Tibial nerve (tissue), 4 donors: ENCODE results near the gene MAGEE1. TPM values are rescaled to one million over a fixed set of nuclear protein-coding genes. Genes with fewer than 3 reads are reported as not detected.

Experiments
- DNase-seq, 2 donors: peaks; one replicate each; pipeline ENCODE4 v3.0.0-alpha.2; 2019; ENCODE audit warnings: low spot score in 2 of 2
- H3K27ac ChIP-seq, 4 donors: fragments of 200-600 bp; sonication (generic) in 3 of 4; one replicate each; pipeline ENCODE4 v1.5.1; 2017 to 2019; ENCODE audit warnings: mild to moderate bottlenecking in 1 of 4
- H3K27me3 ChIP-seq, 2 donors: fragments of 200-600 bp; sonication (generic) in 1 of 2; one replicate each; pipeline versions ENCODE4 v1.5.1 to v1.6.0; 2017 to 2019
- H3K36me3 ChIP-seq, 3 donors: fragments of 200-600 bp; sonication (generic); one replicate each; pipeline ENCODE4 v1.5.1; 2018 to 2019
- H3K4me1 ChIP-seq, 4 donors: fragments of 200-600 bp; sonication (generic) in 3 of 4; one replicate each; pipeline ENCODE4 v1.5.1; 2017 to 2019
- H3K4me3 ChIP-seq, 4 donors: fragments of 200-600 bp; sonication (generic) in 3 of 4; one replicate each; pipeline ENCODE4 v1.5.1; 2017 to 2019; ENCODE audit warnings: mild to moderate bottlenecking in 1 of 4, moderate library complexity in 1 of 4
- H3K9me3 ChIP-seq, 4 donors: fragments of 200-600 bp; sonication (generic) in 3 of 4; one replicate each; pipeline ENCODE4 v1.5.1; 2017 to 2019
- CTCF ChIP-seq, 5 experiments: fragments of 200-600 bp in 3 of 5; fragments of 450-650 bp in 2 of 5; sonication (generic) in 3 of 5; IDR thresholded peaks; one replicate each; pipeline ENCODE4 v1.5.1; 2016 to 2019; ENCODE audit warnings: antibody characterized with exemption in 5 of 5, mild to moderate bottlenecking in 3 of 5, moderate library complexity in 2 of 5
- EP300 ChIP-seq, 2 donors: sonication (generic); formaldehyde crosslinking; IDR thresholded peaks; one replicate each; pipeline ENCODE4 v1.6.1; 2017; ENCODE audit warnings: antibody characterized with exemption in 2 of 2, mild to moderate bottlenecking in 1 of 2
- POLR2A ChIP-seq, 2 donors: fragments of 450-650 bp; IDR thresholded peaks; one replicate each; pipeline ENCODE4 v1.6.1; 2017; ENCODE audit warnings: antibody characterized with exemption in 2 of 2, mild to moderate bottlenecking in 2 of 2, moderate library complexity in 2 of 2
- WGBS, 2 donors: methylation state at CpG; one replicate each; pipeline ENCODE4 v1.1.5; 2018; 5-methylcytosine and 5-hydroxymethylcytosine counted together
- total RNA-seq, 4 donors: library from RNA; depleted of rRNA; stranded (reverse); fragments of >200 nt; gene quantifications; one replicate each; pipeline ENCODE4 v1.1.0, GENCODE V29; 2016

Gene MAGEE1
- total RNA-seq, 4 donors from 2014 or later: 2.7 to 5.2 (median 4.4) TPM

GRCh38 chrX:76453737-76454406 is 26.4 kb downstream of the MAGEE1 start:
- Histone ChIP-seq H3K27ac (no peak overlapping the region), H3K36me3 (no peaks in the 10 kb centered on the region), H3K27me3 (peaks cover 0 to 6% of the 10 kb centered on the region in 2 donors), H3K9me3 (no peaks in the 10 kb centered on the region), H3K4me3 (no peak overlapping the region), H3K4me1 (no peaks in the 10 kb centered on the region)
- no peak for DNase-seq
- TF ChIP-seq CTCF (IDR thresholded peaks at IDR 0.05) (no peak), EP300 (IDR thresholded peaks at IDR 0.05) (no peak), POLR2A (IDR thresholded peaks at IDR 0.05) (no peak)
- 60 to 80% methylated on average over 1 to 2 of the region's 2 CpGs for WGBS, 2 donors

DNA sequence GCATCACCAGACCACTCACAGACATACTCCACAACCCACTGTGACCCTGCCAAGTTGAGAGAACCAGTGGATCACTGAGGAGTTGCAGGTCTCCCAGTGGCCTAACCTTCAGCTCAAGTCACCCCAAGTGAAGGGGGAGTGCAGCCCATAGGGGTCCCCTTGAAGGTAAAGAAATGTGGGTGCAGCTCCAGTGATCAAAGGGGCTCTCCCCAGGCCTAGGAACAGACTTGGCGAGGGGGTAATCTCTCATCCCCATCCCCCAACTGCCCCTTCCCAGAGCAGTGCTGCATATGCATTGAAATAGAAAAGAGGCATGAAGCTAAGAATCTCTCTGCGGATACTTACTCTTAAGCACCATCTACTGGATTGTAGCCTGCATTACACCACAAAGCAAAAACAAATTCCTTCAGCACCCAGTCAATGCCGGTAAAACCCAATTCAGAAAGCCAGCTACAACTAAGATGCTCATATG is 27.0 kb downstream of the MAGEE1 start:
- H3K4me3 ChIP-seq: no peak overlapping the region
- H3K4me1 ChIP-seq: no peaks in the 10 kb centered on the region
- H3K9me3 ChIP-seq: no peaks in the 10 kb centered on the region
- H3K27me3 ChIP-seq: peaks cover 0 to 6% of the 10 kb centered on the region in 2 donors
- 19% methylated on average over 3 of the region's 3 CpGs; no CpG with 5 or more reads in 1 of the 2 donors for WGBS, 2 donors
- DNase-seq: no peak
- no peaks in the 10 kb centered on the region for H3K36me3 ChIP-seq
- no peak overlapping the region for H3K27ac ChIP-seq
- TF ChIP-seq EP300 (IDR thresholded peaks at IDR 0.05) (no peak), CTCF (IDR thresholded peaks at IDR 0.05) (peak in 3 of 5 experiments; percentile 28 to 43 (median 31)), POLR2A (IDR thresholded peaks at IDR 0.05) (no peak)

DNA sequence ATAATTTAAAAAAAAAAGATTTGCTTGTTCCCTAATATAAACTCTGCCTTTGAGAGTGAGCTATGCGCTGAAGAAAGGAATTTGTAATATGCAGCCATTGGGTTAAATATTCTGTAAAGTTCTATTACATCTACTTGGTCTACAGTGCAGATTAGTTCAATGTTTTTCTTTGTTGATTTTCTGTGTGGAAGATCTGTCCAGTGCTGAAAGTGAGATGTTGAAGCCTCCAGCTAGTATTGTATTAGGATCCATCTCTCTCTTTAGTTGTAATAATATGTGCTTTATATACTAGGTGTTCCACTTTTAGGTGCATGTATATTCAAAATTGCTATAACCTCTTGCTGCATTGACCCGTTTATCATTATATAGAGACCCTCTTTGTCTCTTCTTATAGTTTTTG is 49.8 kb downstream of the MAGEE1 start:
- Histone ChIP-seq H3K4me3 (no peak overlapping the region), H3K27me3 (no peaks in the 10 kb centered on the region), H3K27ac (no peak overlapping the region), H3K4me1 (no peaks in the 10 kb centered on the region), H3K9me3 (peaks cover 0 to 2% (median 0%) of the 10 kb centered on the region in 4 donors), H3K36me3 (no peaks in the 10 kb centered on the region)
- no peak for TF ChIP-seq CTCF (IDR thresholded peaks at IDR 0.05)
- no peak for TF ChIP-seq POLR2A (IDR thresholded peaks at IDR 0.05)
- no peak for TF ChIP-seq EP300 (IDR thresholded peaks at IDR 0.05)
- WGBS, 2 donors: 49 to 55% methylated on average over 2 of the region's 2 CpGs
- DNase-seq: no peak
